Stomach smooth muscle (tissue), 2 donors: ENCODE results near the gene MTIF2.
A peak's percentile ranks its signal among the peaks of the same experiment; 100 is the strongest.
"Not testable (repeated sequence)": the region's sequence is repeated elsewhere in the genome, so short reads cannot be mapped to it uniquely, and the experiment has no call there.

Experiments used
- H3K27ac ChIP-seq: one replicate; pipeline ENCODE4 v1.7.0; 2013; ENCODE audit warnings: mild to moderate bottlenecking, low read length, inconsistent platforms
- H3K27me3 ChIP-seq, 2 donors: one replicate each; pipeline ENCODE4 v1.7.0; 2013; ENCODE audit warnings: low read length in 2 of 2; ENCODE audit not compliant: insufficient read depth in 2 of 2, control insufficient read depth in 1 of 2
- H3K36me3 ChIP-seq, 2 donors: one replicate each; pipeline ENCODE4 v1.7.0; 2013; ENCODE audit warnings: low read length in 2 of 2; ENCODE audit not compliant: control insufficient read depth in 2 of 2, insufficient read depth in 2 of 2
- H3K4me1 ChIP-seq: one replicate; pipeline ENCODE4 v1.7.0; 2013; ENCODE audit warnings: low read length; ENCODE audit not compliant: control insufficient read depth, insufficient read depth
- H3K4me3 ChIP-seq, 2 donors: one replicate each; pipeline ENCODE4 v1.7.0; 2013; ENCODE audit warnings: low read length in 2 of 2
- H3K9ac ChIP-seq, 2 donors: one replicate each; pipeline ENCODE4 v1.7.0; 2013; ENCODE audit warnings: low read length in 2 of 2, mild to moderate bottlenecking in 1 of 2
- H3K9me3 ChIP-seq, 2 donors: one replicate each; pipeline ENCODE4 v1.7.0; 2013; ENCODE audit warnings: low read length in 2 of 2; ENCODE audit not compliant: control insufficient read depth in 2 of 2
- donor health status: healthy.
- donor health status: Pancreatic carcinoma.

MTIF2 gene

GRCh38 chr2:55279859-55280424 lies 10.9 kb upstream of the MTIF2 start:
- H3K36me3 ChIP-seq, H3K27me3 ChIP-seq, H3K4me3 ChIP-seq, H3K9ac ChIP-seq, H3K27ac ChIP-seq, H3K9me3 ChIP-seq, H3K4me1 ChIP-seq: not testable (repeated sequence)

GRCh38 chr2:55279214-55279835 lies 10.3 kb upstream of the MTIF2 start:
- not testable (repeated sequence) for H3K9ac ChIP-seq, H3K27me3 ChIP-seq, H3K27ac ChIP-seq, H3K4me1 ChIP-seq, H3K36me3 ChIP-seq, H3K9me3 ChIP-seq, H3K4me3 ChIP-seq

- Histone ChIP-seq H3K27ac (no peak overlapping the region), H3K9me3 (no peaks in the 10 kb centered on the region), H3K9ac (no peak overlapping the region), H3K36me3 (no peaks in the 10 kb centered on the region), H3K4me1 (peaks cover 4% of the 10 kb centered on the region), H3K4me3 (no peak overlapping the region), H3K27me3 (no peaks in the 10 kb centered on the region)
These were observed 8.3 kb upstream of the MTIF2 start for GRCh38 chr2:55277310-55277709.

GRCh38 chr2:55274346-55274745 lies 5.3 kb upstream of the MTIF2 start:
- H3K36me3 ChIP-seq, H3K27me3 ChIP-seq, H3K9me3 ChIP-seq, H3K4me3 ChIP-seq, H3K27ac ChIP-seq, H3K4me1 ChIP-seq, H3K9ac ChIP-seq: not testable (repeated sequence)

GRCh38 chr2:55269645-55269990 lies 587 bp upstream of the MTIF2 start:
- Histone ChIP-seq H3K27ac (peak overlapping the region; percentile 89), H3K4me3 (peak overlapping the region; percentile 71 to 96), H3K9me3 (no peaks in the 10 kb centered on the region), H3K9ac (peak overlapping the region; percentile 82 to 95), H3K36me3 (no peaks in the 10 kb centered on the region), H3K27me3 (no peaks in the 10 kb centered on the region), H3K4me1 (peaks cover 13% of the 10 kb centered on the region)

- Histone ChIP-seq H3K9ac (peak overlapping the region; percentile 82 to 95), H3K9me3 (no peaks in the 10 kb centered on the region), H3K4me1 (peaks cover 13% of the 10 kb centered on the region), H3K27me3 (no peaks in the 10 kb centered on the region), H3K36me3 (peaks cover 10 to 11% of the 10 kb centered on the region in 2 donors), H3K4me3 (peak overlapping the region; percentile 71 to 96), H3K27ac (peak overlapping the region; percentile 89)
These were observed 634 bp downstream of the MTIF2 start for GRCh38 chr2:55268288-55268906.

- H3K4me3 ChIP-seq, H3K27ac ChIP-seq, H3K4me1 ChIP-seq, H3K9ac ChIP-seq, H3K27me3 ChIP-seq, H3K9me3 ChIP-seq: not testable (repeated sequence)
- H3K36me3 ChIP-seq: peaks cover 12 to 17% of the 10 kb centered on the region in 2 donors
These were observed 9.4 kb downstream of the MTIF2 start for GRCh38 chr2:55259586-55259985.

- Histone ChIP-seq H3K27me3 (no peaks in the 10 kb centered on the region), H3K4me3 (no peak overlapping the region), H3K9ac (no peak overlapping the region), H3K9me3 (no peaks in the 10 kb centered on the region), H3K36me3 (peaks cover 23 to 24% of the 10 kb centered on the region in 2 donors), H3K27ac (no peak overlapping the region), H3K4me1 (no peaks in the 10 kb centered on the region)
These were observed 16.2 kb downstream of the MTIF2 start for GRCh38 chr2:55252832-55253231.

- no peak overlapping the region for H3K27ac ChIP-seq
- peaks cover 24 to 25% of the 10 kb centered on the region in 2 donors for H3K36me3 ChIP-seq
- no peaks in the 10 kb centered on the region for H3K9me3 ChIP-seq
- H3K27me3 ChIP-seq: no peaks in the 10 kb centered on the region
- H3K9ac ChIP-seq: no peak overlapping the region
- H3K4me3 ChIP-seq: no peak overlapping the region
- no peaks in the 10 kb centered on the region for H3K4me1 ChIP-seq
These were observed 22.0 kb downstream of the MTIF2 start for GRCh38 chr2:55247025-55247424.

- no peak overlapping the region for H3K4me3 ChIP-seq
- no peak overlapping the region for H3K9ac ChIP-seq
- no peaks in the 10 kb centered on the region for H3K4me1 ChIP-seq
- peaks cover 23 to 26% of the 10 kb centered on the region in 2 donors for H3K36me3 ChIP-seq
- H3K27me3 ChIP-seq: no peaks in the 10 kb centered on the region
- no peaks in the 10 kb centered on the region for H3K9me3 ChIP-seq
- H3K27ac ChIP-seq: no peak overlapping the region
These were observed 23.6 kb downstream of the MTIF2 start for GRCh38 chr2:55245411-55245810.

- Histone ChIP-seq H3K4me3 (no peak overlapping the region), H3K9me3 (no peaks in the 10 kb centered on the region), H3K27me3 (no peaks in the 10 kb centered on the region), H3K36me3 (peaks cover 14 to 23% of the 10 kb centered on the region in 2 donors), H3K9ac (no peak overlapping the region), H3K27ac (no peak overlapping the region), H3K4me1 (no peaks in the 10 kb centered on the region)
These were observed 26.4 kb downstream of the MTIF2 start for GRCh38 chr2:55242617-55243016.
